Gastroesophageal sphincter (tissue), 4 donors: ENCODE measurements around the gene ZXDA. TPM values are rescaled to one million over a fixed set of nuclear protein-coding genes. Genes with fewer than 3 reads are reported as not detected.
"Not testable (repeated sequence)": the region's sequence is repeated elsewhere in the genome, so short reads cannot be mapped to it uniquely, and the experiment has no call there.

Experiments
- ATAC-seq: fragments of 150-250 bp; one replicate; pipeline ENCODE4 v1.9.1; 2016; ENCODE audit warnings: mild to moderate bottlenecking, moderate library complexity
- H3K27ac ChIP-seq, 4 donors: fragments of 200-600 bp; sonication (generic) in 3 of 4; 1 replicate in 3 of 4; 2 replicates in 1 of 4; pipeline ENCODE4 v1.5.1; 2016 to 2019
- H3K27me3 ChIP-seq: fragments of 200-600 bp; sonication (generic); one replicate; pipeline ENCODE4 v1.5.1; 2019
- H3K36me3 ChIP-seq, 2 donors: fragments of 200-600 bp; sonication (generic); one replicate each; pipeline ENCODE4 v1.5.1; 2019; ENCODE audit warnings: control low read depth in 1 of 2
- H3K4me1 ChIP-seq, 3 donors: fragments of 200-600 bp; sonication (generic); 1 replicate in 2 of 3; 2 replicates in 1 of 3; pipeline ENCODE4 v1.5.1; 2016 to 2019; ENCODE audit warnings: control low read depth in 2 of 3
- H3K4me3 ChIP-seq, 2 donors: fragments of 200-600 bp; sonication (generic); one replicate each; pipeline ENCODE4 v1.5.1; 2019; ENCODE audit warnings: mild to moderate bottlenecking in 1 of 2, moderate library complexity in 1 of 2
- H3K9me3 ChIP-seq, 3 donors: fragments of 200-600 bp; sonication (generic); one replicate each; pipeline ENCODE4 v1.5.1; 2017 to 2019; ENCODE audit warnings: control low read depth in 2 of 3
- EP300 ChIP-seq: sonication (generic); formaldehyde crosslinking; IDR thresholded peaks from one replicate; pipeline ENCODE4 v1.6.1; 2017; ENCODE audit warnings: antibody characterized with exemption, mild to moderate bottlenecking
- POLR2A ChIP-seq, 2 donors: fragments of 450-650 bp; IDR thresholded peaks; one replicate each; pipeline ENCODE4 v1.6.1; 2017; ENCODE audit warnings: antibody characterized with exemption in 2 of 2, mild to moderate bottlenecking in 2 of 2, moderate library complexity in 1 of 2
- POLR2AphosphoS5 ChIP-seq: sonication (generic); formaldehyde crosslinking; IDR thresholded peaks from one replicate; pipeline ENCODE4 v1.6.1; 2017; ENCODE audit warnings: antibody characterized with exemption
- WGBS, 2 donors: methylation state at CpG; one replicate each; pipeline ENCODE4 v1.1.5; 2018; ENCODE audit warnings: low coverage in 1 of 2; 5-methylcytosine and 5-hydroxymethylcytosine counted together
- total RNA-seq, 4 donors: library from RNA; depleted of rRNA; stranded (reverse); fragments of >200 nt; gene quantifications; one replicate each; pipeline ENCODE4 v1.1.0, GENCODE V29; 2016
- TF ChIP-seq, protein P1 (sequence below), 4 experiments: fragments of 200-600 bp in 2 of 4; fragments of 450-650 bp in 2 of 4; sonication (generic) in 1 of 4; IDR thresholded peaks; one replicate each; pipeline ENCODE4 v1.5.1; 2017 to 2019; ENCODE audit warnings: antibody characterized with exemption in 4 of 4, mild to moderate bottlenecking in 2 of 4, moderate library complexity in 2 of 4

ZXDA gene
- total RNA-seq, 4 donors from 2014 or later, result 6.4 to 14.8 (median 9.6) TPM

DNA sequence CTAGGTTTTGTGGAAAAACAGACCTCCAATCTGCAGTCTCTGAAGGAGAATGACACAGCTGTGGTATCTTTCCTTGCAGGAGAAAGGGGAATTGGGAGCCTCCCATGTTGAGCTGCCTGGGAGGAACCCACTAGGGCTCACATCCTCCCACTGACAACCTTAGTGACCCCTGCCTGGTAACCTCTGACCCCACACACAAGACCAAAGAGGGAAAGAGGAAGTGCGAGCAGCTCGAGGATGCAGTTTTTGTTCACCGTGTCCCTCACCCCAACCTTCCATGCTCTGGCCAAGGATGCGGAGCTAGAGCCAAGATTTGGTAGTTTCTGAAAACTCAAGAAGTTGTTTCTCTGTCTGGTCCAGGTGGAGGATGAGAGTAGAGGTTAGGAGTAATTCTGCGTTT is 5.4 kb upstream of the ZXDA start:
- no peak for TF ChIP-seq EP300
- no peaks in the 10 kb centered on the region for H3K9me3 ChIP-seq
- WGBS, 2 donors, result 80% methylated on average over 1 of the region's 5 CpGs; no CpG with 5 or more reads in 1 of the 2 donors
- ATAC-seq, result no peak
- no peaks in the 10 kb centered on the region for H3K27me3 ChIP-seq
- no peaks in the 10 kb centered on the region for H3K36me3 ChIP-seq
- H3K4me3 ChIP-seq, result no peak overlapping the region
- peaks cover 0 to 7% (median 0%) of the 10 kb centered on the region in 3 donors for H3K4me1 ChIP-seq
- no peak overlapping the region for H3K27ac ChIP-seq

DNA sequence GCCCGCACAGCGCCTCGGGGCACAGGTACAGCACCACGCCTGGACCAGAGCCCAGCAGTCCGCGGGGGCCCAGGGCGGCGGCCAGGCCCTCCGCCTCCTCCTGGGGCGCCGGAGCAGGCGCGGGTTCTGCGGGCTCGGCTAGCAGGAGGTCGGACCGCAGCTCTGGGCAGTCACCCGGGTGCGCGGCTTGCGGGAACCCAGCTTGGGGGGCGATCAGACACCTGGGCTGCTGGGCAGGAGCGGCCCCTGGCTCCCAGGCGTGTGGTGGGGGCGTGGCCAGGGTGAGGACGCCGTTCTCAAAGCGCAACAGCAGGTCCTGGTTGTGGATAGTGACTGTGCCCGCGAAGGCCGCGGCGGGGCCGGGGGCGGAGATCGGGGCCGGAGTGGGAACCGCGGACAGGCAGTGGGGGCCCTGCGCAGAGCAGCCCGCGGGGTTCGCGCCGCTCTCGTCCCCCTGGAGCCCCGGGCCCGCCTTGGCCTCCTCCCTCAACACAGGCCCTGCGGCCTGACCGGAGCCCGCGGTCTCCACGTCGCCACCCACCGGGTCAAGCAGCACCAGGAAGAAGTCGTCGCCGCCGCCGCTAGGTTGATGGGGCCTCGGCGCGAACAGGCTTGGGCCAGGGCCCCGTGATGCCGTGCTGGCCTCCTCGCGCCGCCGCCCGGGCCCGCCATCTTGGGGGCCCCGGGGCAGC is 517 bp downstream of the ZXDA start:
- peak overlapping the region; percentile 59 to 89 for H3K4me3 ChIP-seq
- H3K27ac ChIP-seq, result peak overlapping the region; percentile 82 to 99 (median 90)
- not testable (repeated sequence) for H3K36me3 ChIP-seq, H3K9me3 ChIP-seq, H3K27me3 ChIP-seq
- H3K4me1 ChIP-seq, result peaks cover 0 to 39% (median 0%) of the 10 kb centered on the region in 3 donors
- TF ChIP-seq, protein P1, sequence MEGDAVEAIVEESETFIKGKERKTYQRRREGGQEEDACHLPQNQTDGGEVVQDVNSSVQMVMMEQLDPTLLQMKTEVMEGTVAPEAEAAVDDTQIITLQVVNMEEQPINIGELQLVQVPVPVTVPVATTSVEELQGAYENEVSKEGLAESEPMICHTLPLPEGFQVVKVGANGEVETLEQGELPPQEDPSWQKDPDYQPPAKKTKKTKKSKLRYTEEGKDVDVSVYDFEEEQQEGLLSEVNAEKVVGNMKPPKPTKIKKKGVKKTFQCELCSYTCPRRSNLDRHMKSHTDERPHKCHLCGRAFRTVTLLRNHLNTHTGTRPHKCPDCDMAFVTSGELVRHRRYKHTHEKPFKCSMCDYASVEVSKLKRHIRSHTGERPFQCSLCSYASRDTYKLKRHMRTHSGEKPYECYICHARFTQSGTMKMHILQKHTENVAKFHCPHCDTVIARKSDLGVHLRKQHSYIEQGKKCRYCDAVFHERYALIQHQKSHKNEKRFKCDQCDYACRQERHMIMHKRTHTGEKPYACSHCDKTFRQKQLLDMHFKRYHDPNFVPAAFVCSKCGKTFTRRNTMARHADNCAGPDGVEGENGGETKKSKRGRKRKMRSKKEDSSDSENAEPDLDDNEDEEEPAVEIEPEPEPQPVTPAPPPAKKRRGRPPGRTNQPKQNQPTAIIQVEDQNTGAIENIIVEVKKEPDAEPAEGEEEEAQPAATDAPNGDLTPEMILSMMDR (IDR thresholded peaks at IDR 0.05), result peak in 1 of 4 experiments; percentile 3
- peak in 1 of 2 donors; percentile 18 for TF ChIP-seq POLR2A (IDR thresholded peaks at IDR 0.05)
- WGBS, 2 donors, result no CpG with 5 or more reads among the region's 72 CpGs
- peak; percentile 81 for ATAC-seq

DNA sequence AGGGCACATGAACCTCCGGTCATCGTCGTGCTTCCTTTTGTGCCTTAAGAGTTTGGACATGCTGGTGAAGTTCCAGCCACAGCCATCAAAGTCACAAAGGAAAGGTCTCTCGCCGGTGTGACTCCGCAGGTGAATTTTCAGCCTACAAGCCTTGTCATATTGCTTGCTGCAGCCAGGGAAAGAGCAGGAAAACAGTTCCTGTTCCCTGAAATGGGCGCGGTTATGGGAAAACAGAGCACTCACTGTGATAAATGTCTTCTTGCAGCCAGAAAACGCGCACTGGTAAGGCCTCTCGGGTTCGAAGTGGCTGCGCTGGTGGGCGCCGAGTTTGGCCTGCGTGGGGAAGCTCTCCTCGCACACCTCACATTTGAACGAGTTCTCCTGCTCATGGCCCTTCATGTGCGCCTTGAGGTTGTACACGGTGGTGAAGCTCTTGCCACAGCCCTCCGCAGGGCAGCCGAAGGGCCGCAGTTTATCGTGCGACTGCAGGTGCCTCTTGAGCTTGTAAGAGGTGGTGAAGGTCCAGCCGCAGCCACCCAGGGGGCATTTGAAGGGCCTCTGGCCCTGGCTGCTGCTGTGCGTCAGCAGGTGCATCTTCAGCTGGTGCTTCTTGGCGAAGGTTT is 1.2 kb downstream of the ZXDA start:
- H3K9me3 ChIP-seq, ATAC-seq, H3K36me3 ChIP-seq, H3K27me3 ChIP-seq: not testable (repeated sequence)
- Histone ChIP-seq H3K4me3 (peak overlapping the region; percentile 59 to 89), H3K27ac (peak overlapping the region; percentile 82 to 99 (median 90)), H3K4me1 (peaks cover 0 to 45% (median 0%) of the 10 kb centered on the region in 3 donors)
- WGBS, 2 donors, result no CpG with 5 or more reads among the region's 28 CpGs

DNA sequence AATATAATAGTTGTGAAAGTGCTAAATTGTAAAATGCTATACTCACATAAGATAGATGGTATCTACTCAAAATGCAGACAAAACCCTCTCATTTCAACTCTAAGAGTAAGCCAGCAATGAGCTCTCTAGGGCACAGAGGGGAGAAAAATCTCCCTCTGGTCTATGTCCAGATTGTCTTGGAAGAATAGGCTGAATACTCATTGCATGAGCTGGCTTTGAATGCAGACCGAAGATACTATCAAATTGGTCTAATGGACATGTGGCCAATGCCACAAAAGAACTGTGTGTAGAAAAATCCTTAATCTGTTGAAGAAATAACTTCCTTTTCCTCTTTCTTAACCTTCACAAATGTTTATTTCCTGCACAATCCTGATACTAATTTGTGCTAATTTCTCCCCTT is 3.5 kb downstream of the ZXDA start:
- Histone ChIP-seq H3K36me3 (no peaks in the 10 kb centered on the region), H3K4me1 (peaks cover 0 to 62% (median 0%) of the 10 kb centered on the region in 3 donors), H3K27me3 (no peaks in the 10 kb centered on the region), H3K27ac (peak overlapping the region in 3 of 4 donors; percentile 55 to 62 (median 57)), H3K4me3 (no peak overlapping the region), H3K9me3 (no peaks in the 10 kb centered on the region)
- TF ChIP-seq EP300, result no peak
- no peak for ATAC-seq
- 25% methylated on average over 1 of the region's 1 CpG; no CpG with 5 or more reads in 1 of the 2 donors for WGBS, 2 donors

DNA sequence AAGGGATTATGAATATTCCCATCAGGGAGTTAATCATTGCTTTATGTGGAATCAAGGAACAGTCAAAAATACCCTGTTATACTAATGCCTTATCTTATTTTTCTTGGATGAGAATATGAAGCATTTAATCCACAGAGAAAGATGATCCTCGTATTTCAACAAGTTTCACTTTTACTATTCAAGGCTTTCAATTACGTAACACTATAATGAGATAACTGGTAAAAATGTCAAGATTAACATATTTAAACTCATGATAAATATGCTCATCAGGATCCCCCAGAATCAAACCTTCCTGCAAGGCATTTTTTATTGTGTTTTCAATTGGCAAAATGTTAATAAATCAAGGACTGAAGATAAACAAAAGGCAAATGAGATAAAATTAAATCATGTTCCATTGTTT is 5.1 kb downstream of the ZXDA start:
- no peak for ATAC-seq
- Histone ChIP-seq H3K4me3 (peak overlapping the region in 1 of 2 donors; percentile 8), H3K27ac (peak overlapping the region; percentile 23 to 62 (median 39))

DNA sequence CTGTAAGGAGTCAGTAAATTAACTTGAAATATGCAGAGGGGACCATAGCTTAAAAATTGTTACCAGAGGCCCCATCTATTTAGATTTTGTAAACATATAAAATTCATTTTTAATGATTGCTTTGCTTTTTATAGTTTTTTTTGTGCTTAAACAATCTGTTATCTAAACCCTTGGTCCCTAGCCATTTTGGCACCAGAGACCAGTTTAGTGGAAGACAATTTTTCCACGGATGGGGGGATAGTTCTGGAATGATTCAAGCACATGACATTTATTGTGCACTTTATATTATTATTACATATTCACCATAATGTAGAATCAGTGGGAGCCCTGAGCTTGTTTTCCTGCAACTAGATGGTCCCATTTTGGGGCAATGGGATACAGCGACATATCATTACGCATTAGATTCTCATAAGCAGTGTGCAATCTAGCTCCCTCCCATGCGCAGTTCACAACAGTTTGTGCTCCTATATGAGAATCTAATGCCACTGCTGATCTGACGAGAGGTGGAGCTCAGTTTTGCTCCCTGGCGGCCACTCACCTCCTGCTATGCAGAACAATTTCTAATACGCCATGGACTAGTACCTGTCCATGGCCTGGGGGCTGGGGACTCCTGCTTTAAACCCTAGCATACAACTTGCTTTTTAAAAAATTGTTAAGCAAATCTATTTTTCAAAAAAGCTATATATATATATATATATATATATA is 5.9 kb downstream of the ZXDA start:
- H3K27me3 ChIP-seq, result no peaks in the 10 kb centered on the region
- no peaks in the 10 kb centered on the region for H3K9me3 ChIP-seq
- no peak for ATAC-seq
- H3K36me3 ChIP-seq, result no peaks in the 10 kb centered on the region
- H3K4me1 ChIP-seq, result peaks cover 0 to 63% (median 0%) of the 10 kb centered on the region in 3 donors
- TF ChIP-seq POLR2A (IDR thresholded peaks at IDR 0.05) (no peak), POLR2AphosphoS5 (no peak), EP300 (no peak)
- TF ChIP-seq, protein P1 (IDR thresholded peaks at IDR 0.05), result no peak
- H3K27ac ChIP-seq, result peak overlapping the region in 2 of 4 donors; percentile 27 to 31
- H3K4me3 ChIP-seq, result no peak overlapping the region
- WGBS, 2 donors, result 67 to 71% methylated on average over 3 to 7 of the region's 7 CpGs

More for the DNA sequence above, 5.1 kb downstream of the ZXDA start:
- TF ChIP-seq POLR2A (IDR thresholded peaks at IDR 0.05) (no peak), EP300 (no peak), POLR2AphosphoS5 (no peak)
- TF ChIP-seq, protein P1 (IDR thresholded peaks at IDR 0.05), result no peak
- WGBS, 2 donors, result 11 to 21% methylated on average over 2 of the region's 2 CpGs
- Histone ChIP-seq H3K27me3 (no peaks in the 10 kb centered on the region), H3K9me3 (no peaks in the 10 kb centered on the region), H3K36me3 (no peaks in the 10 kb centered on the region), H3K4me1 (peaks cover 0 to 56% (median 0%) of the 10 kb centered on the region in 3 donors)
